NCI-H1105 treated with DMSO at 0.1 percent for 48 hours (cell line): ENCODE measurements around the gene EPS8L3.
"Not testable (repeated sequence)": the region's sequence is repeated elsewhere in the genome, so short reads cannot be mapped to it uniquely, and the experiment has no call there.

Experiments used
- DNase-seq: peaks from one replicate; lab custom pipeline; 2025; lab: John Stamatoyannopoulos, UW

EPS8L3 gene

DNA sequence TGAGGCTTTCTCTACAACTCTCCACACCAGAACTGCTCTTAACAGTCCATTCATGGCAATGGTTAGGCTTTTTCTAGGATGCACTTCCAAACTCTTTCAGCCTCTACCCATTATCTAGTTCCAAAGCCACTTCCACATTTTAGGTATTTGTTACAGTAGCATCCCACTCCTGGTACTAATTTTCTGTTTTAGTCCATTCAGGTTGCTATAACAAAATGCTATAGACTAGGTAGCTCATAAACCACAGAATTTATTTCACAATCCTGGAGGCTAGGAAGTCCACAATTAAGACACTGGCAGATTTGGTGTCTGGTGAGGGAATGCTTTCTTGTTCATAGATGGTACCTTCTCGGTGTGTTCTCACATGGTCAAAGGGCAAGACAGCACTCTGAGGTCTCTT, 17.3 kb upstream of the EPS8L3 start:
- DNase-seq: no peak

DNA sequence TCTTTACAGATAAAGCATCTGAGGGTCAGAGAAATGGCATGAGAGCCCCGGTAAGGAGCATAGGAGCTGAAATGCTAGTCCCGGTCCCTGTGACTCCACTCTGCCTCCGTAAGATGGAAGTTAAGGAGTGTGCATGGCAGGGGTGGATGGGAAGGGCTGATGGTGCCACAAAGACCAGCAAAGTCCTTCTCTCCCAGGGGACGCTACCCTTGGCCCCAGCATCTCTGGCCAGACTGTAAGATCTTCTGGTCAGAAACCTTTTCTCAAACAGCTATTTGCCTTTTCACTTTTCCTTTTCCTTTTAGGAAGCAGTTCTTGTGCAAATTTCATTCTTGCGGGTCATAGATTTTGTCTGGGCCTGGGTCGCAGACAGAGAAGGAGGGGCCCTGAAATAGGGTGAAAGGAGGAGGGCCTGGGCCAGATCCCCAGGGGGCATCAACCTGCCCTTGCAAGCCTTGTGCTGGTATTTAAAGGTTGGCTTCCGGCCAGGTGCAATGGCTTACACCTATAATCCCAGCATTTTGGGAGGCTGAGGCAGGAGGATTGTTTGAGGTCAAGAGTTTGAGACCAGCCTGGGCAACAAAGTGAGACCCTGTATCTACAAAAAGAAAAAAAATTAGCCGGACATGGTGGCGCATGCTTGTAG, 14.4 kb upstream of the EPS8L3 start:
- DNase-seq: no peak

GRCh38 chr1:109777436-109777835, 13.7 kb upstream of the EPS8L3 start:
- DNase-seq: no peak

DNA sequence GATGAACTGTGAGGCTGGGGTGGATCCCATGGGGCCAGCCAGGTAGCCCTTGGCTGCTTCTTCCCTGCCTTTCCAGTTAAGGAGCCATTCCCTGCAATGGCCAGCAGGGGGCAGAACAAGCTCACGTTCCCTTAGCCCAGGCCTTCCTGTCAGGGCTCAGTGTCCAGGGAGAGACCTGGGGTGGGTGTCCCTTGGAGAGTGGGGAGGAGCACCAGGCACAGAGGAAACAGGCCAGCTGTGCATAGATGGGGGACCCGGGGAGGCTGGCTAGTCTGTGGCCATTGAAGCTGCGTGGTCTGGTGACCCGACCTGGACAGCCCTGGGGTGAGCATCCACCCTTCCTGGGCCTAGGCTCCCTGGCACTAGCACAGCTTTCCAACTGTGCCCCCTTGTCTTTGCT, 13.2 kb upstream of the EPS8L3 start:
- peak; percentile 69 for DNase-seq

GRCh38 chr1:109776206-109776835, 12.6 kb upstream of the EPS8L3 start:
- DNase-seq: no peak

- no peak for DNase-seq
Measured at GRCh38 chr1:109775398-109775797, 11.7 kb upstream of the EPS8L3 start.

GRCh38 chr1:109773900-109774485, 10.3 kb upstream of the EPS8L3 start:
- no peak for DNase-seq

DNA sequence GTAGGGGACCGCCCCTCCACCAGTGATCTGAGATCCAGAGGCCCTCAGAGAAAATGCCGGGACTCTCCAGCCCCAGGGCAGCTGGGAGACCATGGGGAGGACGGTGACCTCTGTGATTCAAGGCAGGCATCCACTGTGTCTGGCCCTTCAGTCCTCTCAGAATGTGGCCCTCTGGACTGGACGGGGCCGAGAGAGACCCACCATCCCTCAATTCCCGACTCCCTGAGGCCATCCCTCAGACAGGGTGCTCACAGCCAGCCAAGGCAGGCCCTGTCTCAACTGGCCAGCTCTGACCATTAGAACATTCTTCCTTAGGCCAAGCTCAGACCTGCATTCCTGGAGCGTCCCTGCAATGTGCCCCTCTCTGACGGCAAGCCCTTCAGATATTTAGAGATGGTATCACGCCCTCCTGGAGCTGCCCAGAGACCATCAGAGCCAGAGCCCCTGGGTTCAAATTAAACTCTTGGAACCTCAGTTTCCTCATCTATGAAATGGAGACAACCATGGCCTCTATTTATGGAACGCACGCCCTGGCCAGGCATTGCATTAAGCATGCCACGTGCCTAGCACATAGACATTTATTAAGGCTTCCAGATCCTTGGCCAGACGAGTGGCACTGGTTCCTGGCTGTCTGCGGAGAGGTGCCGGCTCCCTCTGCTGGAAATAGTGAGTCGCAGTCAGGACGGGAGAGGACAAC, 9.6 kb upstream of the EPS8L3 start:
- peak; percentile 84 for DNase-seq

DNA sequence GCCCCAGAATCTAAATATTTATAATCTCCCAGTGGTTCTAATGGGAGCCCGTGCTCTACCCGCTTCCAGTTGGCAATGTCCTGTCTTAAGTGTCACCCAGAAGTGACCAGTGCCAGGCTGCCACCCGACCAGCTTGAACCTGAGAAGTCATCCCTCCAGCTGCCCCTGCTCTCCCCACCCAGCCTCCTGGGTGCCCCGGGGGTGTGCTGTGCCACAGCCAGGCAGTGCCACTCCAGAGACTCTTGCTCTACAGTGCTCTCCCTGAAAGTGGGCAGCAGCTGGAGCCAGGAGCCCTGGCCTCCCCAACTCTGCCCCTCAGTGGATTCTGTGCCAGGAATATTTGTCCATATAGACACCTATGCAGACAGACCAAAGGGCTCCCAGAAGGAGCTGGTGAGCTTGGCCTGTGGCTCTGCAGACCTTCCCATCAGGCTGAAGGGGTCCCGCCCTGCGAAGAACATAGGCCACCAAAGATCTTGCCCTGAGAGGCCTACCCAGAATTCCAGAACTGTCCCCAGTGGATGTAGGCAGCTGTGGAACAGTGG, 9.0 kb upstream of the EPS8L3 start:
- DNase-seq: no peak

- no peak for DNase-seq
Measured at GRCh38 chr1:109771712-109772657, 8.3 kb upstream of the EPS8L3 start.

DNA sequence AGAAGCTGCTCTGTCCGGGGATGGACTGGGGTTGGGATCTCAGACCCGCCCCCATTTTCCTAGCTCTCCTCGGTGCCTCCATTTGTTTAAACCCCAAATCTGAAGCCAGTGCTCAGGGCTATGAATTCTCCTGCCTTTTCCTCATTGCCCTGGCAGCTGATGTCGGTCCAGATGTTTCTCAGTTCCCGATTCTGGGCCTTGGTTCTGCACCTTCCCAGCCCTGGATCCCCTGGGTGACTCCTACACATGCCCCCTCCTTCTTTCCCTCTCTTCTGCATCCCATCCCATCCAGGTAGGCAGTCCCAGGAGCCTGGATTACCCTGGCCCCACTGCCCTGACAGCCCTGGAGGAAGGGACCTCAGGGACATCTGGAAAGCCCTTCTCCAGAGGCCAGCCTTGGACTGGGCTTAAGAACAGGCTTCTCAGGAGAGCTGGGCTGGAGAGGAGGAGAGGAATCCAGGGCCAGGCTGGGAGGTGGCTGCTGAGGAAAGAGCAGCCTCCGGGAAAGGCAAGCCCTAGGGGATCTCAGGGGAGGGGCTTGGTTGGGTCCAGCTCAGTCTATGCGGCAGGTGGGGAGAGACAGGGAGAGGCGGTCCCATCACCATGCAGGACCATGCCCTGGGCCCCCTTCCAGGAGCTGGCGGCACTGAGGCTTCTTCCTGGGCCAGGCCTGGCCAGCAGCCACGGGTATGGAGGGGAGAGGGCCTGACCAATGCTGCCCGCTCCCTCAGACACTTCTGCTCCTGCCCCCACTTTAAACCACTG, 6.8 kb upstream of the EPS8L3 start:
- no peak for DNase-seq

DNA sequence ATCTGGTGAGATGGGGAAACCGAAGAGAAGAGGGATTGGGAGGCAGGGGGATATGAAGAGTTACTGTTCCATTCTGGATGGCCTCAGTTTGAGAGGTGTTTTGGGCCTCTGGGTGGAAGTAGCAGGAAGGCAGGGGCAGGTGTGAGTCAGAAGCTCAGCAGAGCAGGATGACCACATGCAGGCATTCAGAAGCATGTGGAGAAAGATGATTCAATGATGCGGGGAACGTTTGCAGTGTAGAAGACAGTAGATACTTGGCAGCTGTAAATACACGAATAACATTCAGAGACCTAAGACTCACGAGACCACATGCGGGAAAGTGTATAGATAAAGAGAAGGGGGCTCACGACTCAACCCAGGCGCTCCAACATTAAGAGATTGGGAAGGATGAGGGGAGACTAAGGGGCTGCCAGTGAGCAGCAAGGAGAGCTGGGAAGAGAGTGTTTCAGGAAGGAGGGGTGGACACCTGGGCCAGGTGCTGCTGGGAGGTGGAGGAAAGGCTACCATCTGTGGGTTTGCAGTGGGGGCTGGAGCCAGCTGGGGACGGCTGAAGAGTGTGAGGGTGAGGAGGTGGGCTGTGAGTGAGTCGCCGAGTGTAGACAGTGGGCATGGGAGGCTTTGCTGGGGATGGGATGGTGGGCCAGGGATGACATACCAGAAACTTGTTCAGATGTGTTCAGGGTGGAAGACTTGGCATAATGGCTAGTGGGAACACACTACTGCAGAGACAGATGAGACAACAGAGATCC, 5.8 kb upstream of the EPS8L3 start:
- DNase-seq: no peak

DNA sequence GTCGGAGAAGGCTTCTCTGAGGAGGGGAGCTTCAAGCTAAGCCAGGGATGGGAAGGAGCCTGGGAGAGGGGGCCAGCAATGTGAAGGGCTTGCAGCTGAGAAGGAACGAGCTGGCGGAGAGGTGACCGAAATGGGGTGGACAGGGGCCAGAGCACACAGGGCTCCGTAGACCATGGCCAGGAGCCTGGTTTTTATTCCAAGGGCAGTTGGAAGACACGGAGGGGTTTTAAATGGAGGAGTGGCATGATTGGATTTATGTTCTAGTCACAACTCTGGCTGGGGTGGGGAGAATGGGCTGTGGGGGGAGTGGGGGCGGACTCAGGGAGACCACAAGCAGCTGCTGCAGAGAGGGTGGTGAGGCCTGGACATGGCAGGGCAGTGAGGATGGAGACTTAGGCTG, 5.1 kb upstream of the EPS8L3 start:
- no peak for DNase-seq

- no peak for DNase-seq
Measured at GRCh38 chr1:109768335-109768650, 4.6 kb upstream of the EPS8L3 start.

DNA sequence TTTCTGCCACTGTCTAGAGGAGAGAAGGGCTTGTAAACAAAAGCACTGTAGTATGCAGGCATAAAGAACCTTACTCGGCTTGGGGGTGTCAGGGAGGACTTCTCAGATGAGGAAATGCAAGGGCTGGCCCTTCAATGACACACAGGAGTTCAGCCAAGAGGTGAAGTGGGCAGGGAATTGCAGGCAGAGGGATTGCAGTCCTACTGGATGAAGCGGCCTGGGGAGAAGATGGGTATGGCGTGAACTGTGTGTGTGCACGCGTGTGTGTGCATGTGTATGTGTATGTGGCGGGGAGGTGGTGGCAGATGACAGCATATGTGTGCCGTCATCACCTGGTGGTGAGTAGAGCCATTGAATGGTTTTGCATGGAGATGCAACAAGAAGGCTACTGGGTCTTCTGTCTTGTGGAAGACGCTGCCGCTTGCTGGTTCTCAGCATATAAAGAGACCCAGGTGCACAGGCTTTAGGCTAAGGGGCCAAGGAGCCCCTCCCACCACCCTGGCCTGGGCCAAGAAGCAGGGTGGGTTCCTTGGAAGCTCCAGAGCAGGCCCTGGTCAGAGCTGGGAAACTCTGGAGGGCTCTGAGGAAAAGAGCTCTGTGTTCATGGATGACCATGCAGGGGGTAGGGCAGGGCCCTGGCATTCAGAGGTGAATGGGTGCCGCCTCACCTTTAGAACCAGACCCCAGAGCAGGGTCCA, 4.1 kb upstream of the EPS8L3 start:
- DNase-seq: no peak

DNA sequence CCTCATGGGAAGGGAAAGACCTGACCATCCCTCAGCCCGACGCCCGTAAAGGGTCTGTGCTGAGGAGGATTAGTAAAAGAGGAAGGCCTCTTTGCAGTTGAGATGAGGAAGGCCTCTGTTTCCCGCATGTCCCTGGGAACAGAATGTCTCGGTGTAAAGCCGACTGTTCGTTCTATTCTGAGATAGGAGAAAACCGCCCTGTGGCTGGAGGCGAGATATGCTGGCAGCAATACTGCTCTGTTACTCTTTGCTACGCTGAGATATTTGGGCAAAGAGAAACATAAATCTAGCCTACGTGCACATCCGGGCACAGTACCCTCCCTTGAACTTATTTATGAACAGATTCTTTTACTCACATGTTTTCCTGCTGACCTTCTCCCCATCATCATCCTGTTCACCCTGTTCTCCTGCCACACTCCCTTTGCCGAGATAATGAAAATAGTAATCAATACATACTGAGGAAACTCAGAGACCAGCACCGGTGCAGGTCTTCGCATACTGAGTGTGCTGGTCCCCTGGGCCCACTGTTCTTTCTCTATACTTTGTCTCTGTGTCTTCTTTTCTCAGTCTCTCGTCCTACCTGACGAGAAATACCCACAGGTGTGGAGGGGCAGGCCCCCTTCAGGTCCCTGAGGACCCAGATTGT, 3.4 kb upstream of the EPS8L3 start:
- DNase-seq: not testable (repeated sequence)

DNA sequence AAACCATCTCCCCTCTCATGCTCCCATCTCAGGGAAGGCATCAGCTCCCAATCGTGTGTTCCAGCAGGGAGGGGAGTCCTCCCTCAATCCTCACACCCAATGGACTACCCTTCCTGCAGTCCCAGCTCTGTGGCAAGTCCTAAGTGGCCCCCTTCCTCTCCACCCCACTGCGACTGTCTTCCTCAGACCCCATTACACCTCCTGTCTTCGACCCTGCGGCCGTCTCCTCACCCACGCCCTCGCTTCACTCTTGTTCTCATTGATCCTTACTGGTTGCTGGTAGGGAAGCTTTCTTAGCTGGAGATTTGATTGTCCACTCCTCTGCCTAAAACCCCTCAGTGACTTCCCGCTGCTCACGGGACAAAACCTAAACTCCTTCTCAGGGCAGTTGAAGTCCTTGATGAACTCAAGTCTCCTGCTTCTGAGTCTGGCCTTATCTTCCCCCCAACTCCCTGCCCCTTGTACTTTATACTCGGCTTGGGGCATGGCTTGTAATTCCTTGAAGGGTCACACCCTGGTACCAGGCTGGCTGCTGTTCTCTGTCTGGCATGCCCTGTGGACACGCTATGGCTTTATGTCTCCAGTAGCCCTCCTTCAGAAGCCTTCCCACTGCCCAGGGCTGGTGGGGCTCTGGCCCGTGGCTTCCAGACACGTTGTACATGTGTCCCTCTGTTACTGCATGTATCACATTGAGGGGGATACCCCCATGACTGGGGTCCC, 2.3 kb upstream of the EPS8L3 start:
- no peak for DNase-seq

DNA sequence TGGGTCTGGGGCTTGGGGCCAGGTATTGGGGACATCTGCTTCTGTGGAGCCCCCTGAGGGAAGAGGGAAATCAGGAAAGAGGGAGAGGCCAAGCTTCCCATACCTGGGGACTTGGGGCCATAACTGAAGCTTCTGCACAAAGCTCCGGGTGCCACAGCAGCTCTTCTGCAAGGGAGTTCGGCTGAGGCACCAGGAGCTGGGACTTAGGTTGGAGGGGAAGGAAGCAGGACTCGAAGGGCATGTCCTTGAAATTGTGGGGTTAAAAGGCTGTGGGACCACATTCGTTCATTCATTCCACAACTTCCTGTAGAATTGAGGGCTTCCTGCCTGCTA, 1.7 kb upstream of the EPS8L3 start:
- no peak for DNase-seq
